Mesenchymal stem cell (in vitro differentiated cells and primary cell): ENCODE measurements around the gene PLPPR3.

Experiments used
- DNase-seq: peaks from one replicate; pipeline ENCODE4 v3.0.0-alpha.2; 2013
- H2AFZ ChIP-seq: one replicate; pipeline ENCODE4 v1.6.1; 2013; ENCODE audit warnings: low read depth, mild to moderate bottlenecking, control low read depth, inconsistent platforms, low read length, moderate library complexity
- H2AK5ac ChIP-seq: 2 replicates; pipeline ENCODE4 v1.6.1; 2013; ENCODE audit warnings: low read length, moderate library complexity, mild to moderate bottlenecking, inconsistent platforms; ENCODE audit not compliant: severe bottlenecking
- H2BK120ac ChIP-seq: one replicate; pipeline ENCODE4 v1.6.1; 2013; ENCODE audit warnings: low read depth, mild to moderate bottlenecking, inconsistent platforms, low read length, moderate library complexity
- H2BK12ac ChIP-seq, 2 experiments: one replicate each; pipeline ENCODE4 v1.6.1; 2013; ENCODE audit warnings: inconsistent platforms in 2 of 2, low read length in 2 of 2, mild to moderate bottlenecking in 2 of 2, moderate library complexity in 2 of 2, control low read depth in 1 of 2
- H2BK15ac ChIP-seq: one replicate; pipeline ENCODE4 v1.6.1; 2013; ENCODE audit warnings: mild to moderate bottlenecking, low read depth, inconsistent platforms; ENCODE audit not compliant: poor library complexity, severe bottlenecking
- H2BK5ac ChIP-seq: 2 replicates; pipeline ENCODE4 v1.6.1; 2013; ENCODE audit warnings: low read depth, mild to moderate bottlenecking, low read length, control low read depth, inconsistent platforms; ENCODE audit not compliant: poor library complexity, severe bottlenecking
- H3K14ac ChIP-seq, 2 experiments: one replicate each; pipeline ENCODE4 v1.6.1; 2013; ENCODE audit warnings: inconsistent platforms in 2 of 2, low read length in 2 of 2, control low read depth in 1 of 2, mild to moderate bottlenecking in 1 of 2, moderate library complexity in 1 of 2
- H3K18ac ChIP-seq, 2 experiments: one replicate each; pipeline ENCODE4 v1.6.1; 2013; ENCODE audit warnings: inconsistent platforms in 2 of 2, low read length in 2 of 2, control low read depth in 1 of 2, low read depth in 1 of 2, mild to moderate bottlenecking in 1 of 2
- H3K23ac ChIP-seq, 2 experiments: one replicate each; pipeline ENCODE4 v1.6.1; 2013; ENCODE audit warnings: inconsistent platforms in 2 of 2, low read length in 2 of 2, mild to moderate bottlenecking in 2 of 2, moderate library complexity in 2 of 2, control low read depth in 1 of 2
- H3K27ac ChIP-seq: 2 replicates; pipeline ENCODE4 v1.5.1; 2013; ENCODE audit warnings: mild to moderate bottlenecking, moderate library complexity, low read length, control low read depth, inconsistent platforms; ENCODE audit not compliant: poor library complexity, severe bottlenecking
- H3K27me3 ChIP-seq, 2 experiments: 2 replicates each; pipeline versions ENCODE4 v1.6.1 to v1.7.0; 2013; ENCODE audit warnings: low read length in 2 of 2, mild to moderate bottlenecking in 2 of 2, moderate library complexity in 2 of 2, control low read depth in 1 of 2, inconsistent platforms in 1 of 2; ENCODE audit not compliant: control insufficient read depth in 1 of 2, insufficient read depth in 1 of 2
- H3K36me3 ChIP-seq, 2 experiments: 2 replicates each; pipeline versions ENCODE4 v1.6.1 to v1.7.0; 2013; ENCODE audit warnings: low read length in 2 of 2, control low read depth in 1 of 2, inconsistent platforms in 1 of 2, low read depth in 1 of 2, mild to moderate bottlenecking in 1 of 2; ENCODE audit not compliant: insufficient read depth in 2 of 2, control insufficient read depth in 1 of 2
- H3K4ac ChIP-seq, 2 experiments: one replicate each; pipeline ENCODE4 v1.6.1; 2013; ENCODE audit warnings: inconsistent platforms in 2 of 2, low read length in 2 of 2, mild to moderate bottlenecking in 2 of 2, moderate library complexity in 2 of 2, control low read depth in 1 of 2, low read depth in 1 of 2
- H3K4me1 ChIP-seq: 2 replicates; pipeline ENCODE4 v1.6.1; 2013; ENCODE audit warnings: low read depth, low read length, control low read depth; ENCODE audit not compliant: control insufficient read depth, insufficient read depth
- H3K4me2 ChIP-seq: 2 replicates; pipeline ENCODE4 v1.6.1; 2013; ENCODE audit warnings: low read length, mild to moderate bottlenecking, inconsistent platforms; ENCODE audit not compliant: poor library complexity, severe bottlenecking
- H3K4me3 ChIP-seq, 2 experiments: 2 replicates each; pipeline versions ENCODE4 v1.5.1 to v1.7.0; 2013; ENCODE audit warnings: low read length in 2 of 2, mild to moderate bottlenecking in 2 of 2, control low read depth in 1 of 2, low read depth in 1 of 2; ENCODE audit not compliant: insufficient read depth in 1 of 2
- H3K79me1 ChIP-seq: replicated peaks from 2 replicates; pipeline ENCODE4 v1.6.1; 2013; ENCODE audit warnings: mild to moderate bottlenecking, control low read depth, low read length, inconsistent platforms; ENCODE audit not compliant: poor library complexity, severe bottlenecking
- H3K9ac ChIP-seq: 2 replicates; pipeline ENCODE4 v1.7.0; 2013; ENCODE audit warnings: mild to moderate bottlenecking, low read length, moderate library complexity
- H3K9me3 ChIP-seq: 2 replicates; pipeline ENCODE4 v1.7.0; 2013; ENCODE audit warnings: mild to moderate bottlenecking, low read length; ENCODE audit not compliant: control insufficient read depth
- H4K8ac ChIP-seq: one replicate; pipeline ENCODE4 v1.6.1; 2013; ENCODE audit warnings: inconsistent platforms, mild to moderate bottlenecking, low read length, moderate library complexity
- H4K91ac ChIP-seq: one replicate; pipeline ENCODE4 v1.6.1; 2013; ENCODE audit warnings: mild to moderate bottlenecking, low read length, inconsistent platforms
- WGBS: methylation state at CpG from one replicate; pipeline ENCODE4 v1.1.7; 2013; ENCODE audit warnings: mixed read lengths; 5-methylcytosine and 5-hydroxymethylcytosine counted together

PLPPR3 gene

GRCh38 chr19:788686-788982 is 33.1 kb downstream of the PLPPR3 start:
- no peak overlapping the region for H3K4me3 ChIP-seq
- peak overlapping the region; percentile 19 for H2AK5ac ChIP-seq
- H3K27ac ChIP-seq = peak overlapping the region; percentile 82
- peaks cover 30% of the 10 kb centered on the region for H3K4me1 ChIP-seq
- H3K23ac ChIP-seq = no peak overlapping the region
- H2BK120ac ChIP-seq = peak overlapping the region; percentile 56
- no peak overlapping the region for H3K9ac ChIP-seq
- peak overlapping the region; percentile 96 for H4K91ac ChIP-seq
- H4K8ac ChIP-seq = peak overlapping the region; percentile 92
- H2BK5ac ChIP-seq = no peak overlapping the region
- H3K4ac ChIP-seq = peak overlapping the region in 1 of 2 experiments; percentile 93
- H3K18ac ChIP-seq = peak overlapping the region; percentile 94 to 96
- H3K27me3 ChIP-seq = no peaks in the 10 kb centered on the region
- H3K4me2 ChIP-seq = peak overlapping the region; percentile 36
- H2BK15ac ChIP-seq = peak overlapping the region; percentile 64
- WGBS = 58% methylated on average over 11 of the region's 11 CpGs
- H2BK12ac ChIP-seq = peak overlapping the region in 1 of 2 experiments; percentile 70
- peaks cover 9% of the 10 kb centered on the region for H3K79me1 ChIP-seq
- no peaks in the 10 kb centered on the region for H3K36me3 ChIP-seq
- DNase-seq = no peak
- H3K9me3 ChIP-seq = no peaks in the 10 kb centered on the region
- peak overlapping the region in 1 of 2 experiments; percentile 90 for H3K14ac ChIP-seq
- H2AFZ ChIP-seq = no peak overlapping the region

DNA sequence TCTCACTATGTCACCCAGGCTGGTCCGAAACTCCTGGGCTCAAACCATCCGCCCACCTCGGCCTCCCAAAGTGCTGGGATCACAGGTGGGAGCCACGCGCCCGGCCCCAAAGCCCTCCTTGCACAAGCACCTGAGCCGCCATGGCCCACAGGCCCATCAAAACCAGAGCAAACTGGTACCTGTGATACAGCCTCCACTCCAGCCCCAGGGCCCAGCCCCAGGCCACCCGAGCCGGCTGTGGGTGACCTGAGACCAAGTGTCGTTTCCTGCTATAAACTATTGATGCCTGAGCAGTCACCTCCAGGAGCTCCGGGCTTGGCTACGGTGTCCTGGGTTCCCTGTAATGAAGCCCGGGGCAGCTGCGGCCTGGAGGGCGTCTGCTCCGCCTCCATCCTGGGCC is 34.2 kb downstream of the PLPPR3 start:
- WGBS = 74% methylated on average over 16 of the region's 16 CpGs

DNA sequence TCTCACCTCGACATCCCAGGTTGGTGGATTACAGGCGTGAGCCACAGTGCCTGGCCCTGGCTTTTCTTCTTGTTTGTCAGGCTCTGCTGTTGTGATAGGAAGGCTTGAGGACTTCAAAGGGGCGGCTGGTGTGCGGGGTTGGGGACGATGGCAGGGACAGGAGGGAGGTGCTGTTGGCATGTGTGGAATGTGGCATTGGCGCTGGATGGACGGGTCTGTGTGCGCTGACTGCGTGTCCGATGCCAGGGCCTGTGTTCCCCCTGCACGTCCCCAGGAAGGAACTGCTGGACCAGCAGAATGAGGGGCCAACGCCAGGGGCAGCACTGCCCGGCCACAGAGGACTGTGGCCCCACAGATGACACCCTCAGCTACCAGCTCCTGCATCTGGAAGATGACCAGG is 37.2 kb downstream of the PLPPR3 start:
- peaks cover 35% of the 10 kb centered on the region for H3K4me1 ChIP-seq
- H3K18ac ChIP-seq = peak overlapping the region; percentile 24 to 84
- H4K91ac ChIP-seq = peak overlapping the region; percentile 91
- H2AFZ ChIP-seq = no peak overlapping the region
- no peak overlapping the region for H2BK120ac ChIP-seq
- DNase-seq = no peak
- H3K14ac ChIP-seq = peak overlapping the region in 1 of 2 experiments; percentile 59
- no peaks in the 10 kb centered on the region for H3K36me3 ChIP-seq
- H2BK12ac ChIP-seq = peak overlapping the region; percentile 28 to 95
- peak overlapping the region; percentile 43 for H3K4me2 ChIP-seq
- H3K9ac ChIP-seq = no peak overlapping the region
- H3K4me3 ChIP-seq = peak overlapping the region in 1 of 2 experiments; percentile 20
- no peak overlapping the region for H2BK5ac ChIP-seq
- H3K4ac ChIP-seq = peak overlapping the region in 1 of 2 experiments; percentile 82
- H2AK5ac ChIP-seq = peak overlapping the region; percentile 95
- 95% methylated on average over 13 of the region's 13 CpGs for WGBS
- H4K8ac ChIP-seq = peak overlapping the region; percentile 57
- H3K27me3 ChIP-seq = no peaks in the 10 kb centered on the region
- no peaks in the 10 kb centered on the region for H3K9me3 ChIP-seq
- H3K27ac ChIP-seq = no peak overlapping the region
- H3K79me1 ChIP-seq = peaks cover 11% of the 10 kb centered on the region
- H3K23ac ChIP-seq = no peak overlapping the region
- no peak overlapping the region for H2BK15ac ChIP-seq

More for the DNA sequence above, 34.2 kb downstream of the PLPPR3 start:
- Histone ChIP-seq H4K91ac (peak overlapping the region; percentile 45), H3K4me3 (no peak overlapping the region), H3K18ac (no peak overlapping the region), H2AFZ (no peak overlapping the region), H3K4me1 (peaks cover 35% of the 10 kb centered on the region), H3K79me1 (peaks cover 9% of the 10 kb centered on the region), H2AK5ac (peak overlapping the region; percentile 43), H3K14ac (no peak overlapping the region), H3K4me2 (no peak overlapping the region), H4K8ac (peak overlapping the region; percentile 68), H3K9ac (no peak overlapping the region), H3K36me3 (no peaks in the 10 kb centered on the region), H3K4ac (peak overlapping the region in 1 of 2 experiments; percentile 50), H3K27me3 (no peaks in the 10 kb centered on the region), H2BK15ac (no peak overlapping the region), H3K27ac (no peak overlapping the region), H3K23ac (no peak overlapping the region), H3K9me3 (no peaks in the 10 kb centered on the region), H2BK120ac (no peak overlapping the region), H2BK12ac (peak overlapping the region in 1 of 2 experiments; percentile 47), H2BK5ac (no peak overlapping the region)
- no peak for DNase-seq

DNA sequence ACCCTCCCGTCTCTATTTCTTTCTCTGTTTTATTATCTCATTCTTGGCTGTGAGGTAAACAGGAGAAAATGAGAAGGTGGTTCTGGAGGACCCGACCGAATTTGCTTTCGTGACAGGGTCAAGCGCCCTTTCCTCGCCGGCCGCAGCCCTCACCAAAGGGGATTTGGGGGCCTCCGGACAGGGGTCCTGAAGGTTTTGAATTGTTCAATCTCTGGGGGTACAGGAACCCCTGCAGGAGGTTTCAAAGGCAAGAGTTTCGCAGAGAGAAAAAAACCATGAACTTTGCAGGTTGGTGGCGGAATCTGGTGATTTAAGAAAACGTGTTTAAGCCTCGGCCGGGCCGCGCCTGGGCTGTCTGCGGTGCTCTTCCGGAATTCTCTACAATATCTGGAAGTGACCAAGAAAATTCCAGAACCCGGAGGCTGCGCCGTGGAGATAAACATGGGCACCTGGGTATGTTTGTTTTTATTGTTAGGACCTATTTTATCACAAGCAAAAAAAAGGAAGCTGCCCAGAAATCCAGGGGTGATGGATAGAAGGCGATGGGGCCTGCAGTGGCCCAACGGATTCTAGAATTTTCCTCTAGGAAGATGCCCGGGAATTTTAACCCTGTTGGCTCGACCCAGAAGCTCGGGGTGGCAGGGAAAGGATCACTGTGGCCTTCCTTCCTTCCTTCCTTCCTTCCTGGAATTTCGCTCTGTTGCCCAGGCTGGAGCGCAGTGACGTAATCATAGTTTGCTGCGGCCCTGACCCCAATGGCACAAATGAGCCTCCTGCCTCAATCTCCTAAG is 38.7 kb downstream of the PLPPR3 start:
- peak overlapping the region; percentile 70 for H3K4me2 ChIP-seq
- peak overlapping the region; percentile 18 to 57 for H3K14ac ChIP-seq
- H4K8ac ChIP-seq = peak overlapping the region; percentile 90
- H2BK12ac ChIP-seq = peak overlapping the region; percentile 59 to 66
- no peak overlapping the region for H3K23ac ChIP-seq
- H3K9me3 ChIP-seq = no peaks in the 10 kb centered on the region
- H3K27me3 ChIP-seq = no peaks in the 10 kb centered on the region
- peak overlapping the region; percentile 90 for H3K27ac ChIP-seq
- peak overlapping the region; percentile 41 for H3K9ac ChIP-seq
- WGBS = 54% methylated on average over 29 of the region's 30 CpGs
- peak; percentile 47 for DNase-seq
- peak overlapping the region; percentile 90 for H2AK5ac ChIP-seq
- peaks cover 11% of the 10 kb centered on the region for H3K79me1 ChIP-seq
- peak overlapping the region in 1 of 2 experiments; percentile 82 for H3K4ac ChIP-seq
- H2AFZ ChIP-seq = no peak overlapping the region
- peak overlapping the region; percentile 94 for H2BK5ac ChIP-seq
- H3K4me3 ChIP-seq = peak overlapping the region; percentile 37 to 42
- peak overlapping the region; percentile 71 to 93 for H3K18ac ChIP-seq
- no peaks in the 10 kb centered on the region for H3K36me3 ChIP-seq
- peaks cover 29% of the 10 kb centered on the region for H3K4me1 ChIP-seq
- peak overlapping the region; percentile 94 for H2BK120ac ChIP-seq
- peak overlapping the region; percentile 80 for H2BK15ac ChIP-seq
- H4K91ac ChIP-seq = peak overlapping the region; percentile 89
